Embryonic facial prominence (tissue), 1 donor: ENCODE measurements around the gene GALNT18.
A peak's percentile ranks its signal among the peaks of the same experiment; 100 is the strongest.
"Not testable (repeated sequence)": the region's sequence is repeated elsewhere in the genome, so short reads cannot be mapped to it uniquely, and the experiment has no call there.

Experiments used
- DNase-seq: peaks from one replicate; pipeline ENCODE4 v3.0.0-alpha.2; 2016; ENCODE audit errors: extremely low spot score

Gene GALNT18

DNA sequence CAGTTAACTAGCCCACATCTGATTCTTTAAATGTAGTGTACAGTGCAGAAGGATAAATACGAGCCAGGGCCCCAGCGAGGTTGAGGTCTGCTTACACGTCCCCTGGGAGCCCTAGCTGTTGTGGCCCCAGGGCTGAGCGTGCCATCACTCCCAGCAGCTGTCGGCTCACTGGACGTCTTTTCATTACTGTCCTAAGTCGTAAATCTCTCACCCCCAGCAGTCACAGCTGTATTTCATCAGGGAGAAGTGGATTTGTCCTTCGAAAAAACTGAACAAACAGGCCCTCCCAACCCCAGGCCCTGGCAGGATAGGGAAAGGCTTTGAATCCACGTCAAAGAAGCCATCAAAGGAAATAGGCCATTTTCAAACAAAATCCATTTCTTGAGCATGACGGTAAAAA lies 158.4 kb downstream of the GALNT18 start:
- no peak for DNase-seq

DNA sequence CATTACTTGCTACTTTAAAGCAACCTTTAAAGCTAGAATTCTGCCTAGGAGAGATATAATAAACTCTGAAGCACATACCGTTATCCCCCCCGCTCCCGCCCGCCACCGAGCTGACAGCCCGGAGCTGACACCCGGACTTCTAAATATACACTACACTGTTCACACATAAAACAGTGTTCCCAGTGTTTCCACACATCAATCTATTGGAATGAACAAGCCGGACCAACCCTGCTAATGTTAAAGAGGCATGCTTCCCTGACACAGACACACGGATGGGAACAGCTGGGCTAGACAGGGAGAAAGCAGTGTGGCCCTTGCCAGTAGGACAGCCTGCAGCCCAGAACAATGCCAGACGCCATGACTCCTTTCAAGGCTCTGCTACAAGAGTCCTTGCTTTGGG lies 160.3 kb downstream of the GALNT18 start:
- DNase-seq, result no peak

DNA sequence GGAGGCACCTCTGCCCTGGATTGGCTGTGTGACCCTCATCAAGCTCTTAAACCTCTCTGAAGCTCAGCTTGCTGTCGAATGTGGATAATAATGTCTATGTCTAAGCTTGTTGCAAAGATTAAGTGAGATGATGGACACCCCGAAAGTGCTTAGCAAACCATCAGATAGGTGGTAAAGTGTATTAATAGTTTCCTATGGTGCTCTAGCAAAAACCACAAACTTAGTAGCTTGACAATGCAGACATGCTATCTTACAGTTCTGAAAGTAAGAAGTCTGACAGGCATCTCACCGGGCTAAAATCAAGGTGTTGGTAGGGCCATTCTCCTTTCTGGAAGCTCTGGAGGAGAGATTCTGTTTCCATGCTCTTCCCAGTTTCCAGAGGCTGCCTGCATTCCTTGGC lies 162.2 kb downstream of the GALNT18 start:
- DNase-seq, result no peak

DNA sequence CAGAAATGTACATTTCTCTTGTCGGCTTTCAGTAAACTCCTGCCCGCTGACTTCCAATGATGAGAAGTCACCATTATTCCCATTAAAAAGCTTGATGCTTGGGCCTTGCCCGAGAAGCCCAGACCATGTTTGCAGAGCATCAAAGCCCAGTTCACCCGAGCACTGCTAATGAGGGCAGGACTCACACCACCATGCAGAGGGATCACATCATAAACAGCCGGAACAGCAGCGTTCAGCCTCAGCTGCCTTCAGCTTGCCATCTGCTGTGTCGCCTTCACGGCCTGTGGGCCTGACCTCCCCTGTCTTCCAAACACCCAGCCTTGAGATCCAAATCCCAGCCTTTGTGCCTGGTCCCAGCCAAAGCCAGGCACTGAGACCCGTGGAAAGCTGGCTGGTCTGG lies 163.3 kb downstream of the GALNT18 start:
- DNase-seq, result no peak

DNA sequence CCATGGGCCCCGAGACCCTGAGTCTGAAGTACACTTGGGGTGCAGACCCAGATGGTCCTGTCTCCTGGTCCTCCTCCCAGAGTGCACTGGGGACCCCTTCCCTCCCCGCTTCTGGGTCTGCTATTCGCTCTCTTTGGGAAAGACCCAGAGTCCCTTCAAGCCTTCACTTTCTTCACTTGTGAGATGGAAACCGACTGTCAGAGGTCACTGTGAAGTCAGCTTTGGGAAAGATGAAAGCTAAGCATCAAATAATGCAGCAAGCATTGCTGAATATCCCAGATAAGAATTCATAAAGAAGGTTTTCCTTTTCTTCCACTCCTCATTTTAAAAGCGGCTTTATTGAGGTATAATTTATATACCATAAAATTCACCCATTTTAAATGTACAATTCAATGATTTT lies 163.8 kb downstream of the GALNT18 start:
- DNase-seq, result no peak

DNA sequence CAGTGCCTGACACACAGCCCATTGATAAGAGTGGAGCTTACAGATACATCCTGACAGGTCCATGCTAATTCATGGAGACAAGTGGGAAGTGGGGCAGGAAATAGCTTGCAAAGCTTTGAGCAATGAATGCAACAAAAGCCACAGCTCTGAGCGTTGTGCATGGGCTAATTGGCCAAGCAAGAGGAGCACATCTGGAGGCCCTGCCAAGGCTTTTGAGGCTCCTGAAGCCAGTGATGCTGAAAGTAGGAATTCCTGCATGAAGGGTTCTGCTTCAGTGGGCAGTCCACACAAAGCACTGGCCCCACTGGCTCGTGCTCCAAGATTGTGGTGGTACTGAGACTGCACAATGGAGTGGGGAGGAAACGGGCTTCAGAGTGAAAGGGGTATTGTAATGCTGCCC lies 164.9 kb downstream of the GALNT18 start:
- DNase-seq, result no peak

DNA sequence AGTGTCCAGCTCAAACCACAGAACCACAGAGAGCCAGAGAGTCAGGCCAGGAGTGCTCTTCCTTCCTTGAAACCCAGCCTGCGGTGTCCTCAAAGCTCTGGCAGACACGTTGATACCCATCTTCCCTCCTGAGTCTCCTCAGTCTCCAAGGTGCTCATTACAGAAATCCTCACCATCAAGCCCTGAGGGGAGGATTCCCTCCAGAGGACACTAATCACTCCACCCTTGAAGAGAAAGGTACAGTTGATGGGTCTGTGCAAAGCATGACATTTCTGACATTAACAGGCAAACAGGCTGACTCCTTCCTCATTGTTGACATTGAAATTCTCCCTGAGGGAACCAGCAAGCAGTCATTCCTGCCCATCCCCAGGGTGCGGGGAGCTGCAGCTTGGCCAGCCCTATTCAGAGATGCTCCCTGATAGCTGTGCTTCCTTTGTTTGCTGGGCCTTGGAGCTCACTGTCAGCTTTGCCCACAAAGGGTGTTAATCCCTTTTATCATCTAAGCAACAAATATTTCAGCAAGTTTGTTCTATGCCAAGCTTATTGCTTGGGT lies 167.1 kb downstream of the GALNT18 start:
- DNase-seq, result no peak

DNA sequence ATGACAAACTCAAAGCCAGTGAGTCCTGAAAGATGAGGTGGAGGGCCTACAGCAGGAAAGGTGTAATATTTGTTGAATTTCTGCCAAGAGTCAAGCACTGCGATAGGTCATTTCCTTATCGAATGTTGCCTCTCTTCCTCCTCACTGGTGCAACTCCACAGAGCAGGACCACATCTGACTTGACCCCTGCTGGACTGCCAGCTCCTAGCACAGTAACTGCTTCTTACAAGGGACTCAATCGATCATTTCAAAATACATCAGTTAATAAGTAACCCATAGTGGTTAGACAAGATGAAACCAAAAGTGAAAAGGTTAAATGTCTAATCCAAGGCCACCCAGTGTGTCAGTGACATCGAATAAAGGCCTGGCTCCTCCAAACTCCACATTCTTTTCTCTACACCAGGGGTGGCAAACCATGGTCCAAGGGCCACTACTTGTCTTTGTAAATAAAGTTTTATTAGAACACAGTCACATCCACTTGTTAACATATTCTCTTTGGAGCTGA lies 170.3 kb downstream of the GALNT18 start:
- DNase-seq, result no peak

DNA sequence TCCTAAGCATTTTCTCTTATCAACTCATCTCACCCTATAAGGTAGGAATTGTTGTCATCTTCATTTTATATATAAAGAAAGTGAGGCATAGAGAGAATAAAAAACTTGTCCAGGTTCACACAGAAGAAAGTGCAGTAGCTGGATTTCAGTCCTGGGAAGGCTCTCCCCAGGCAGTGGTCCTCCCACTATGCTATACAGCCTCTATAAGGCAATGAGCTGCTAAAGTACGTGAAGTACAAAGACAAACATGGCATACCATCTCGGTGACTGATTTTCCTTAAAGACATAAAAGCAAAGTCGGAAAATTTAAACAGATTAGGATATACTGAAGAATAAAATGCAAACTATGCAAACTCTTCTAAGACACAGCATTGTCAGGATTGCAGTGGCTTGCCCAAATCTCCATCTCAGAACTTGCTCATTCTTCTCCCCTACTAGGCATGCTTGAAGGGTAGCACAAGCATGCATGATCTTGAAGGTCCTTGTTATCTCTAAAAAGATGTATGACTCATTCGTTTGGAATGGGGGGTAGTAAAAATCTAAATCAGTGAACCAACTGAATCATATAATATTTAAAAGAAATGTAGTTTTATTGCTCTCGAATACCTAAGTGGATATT lies 171.0 kb downstream of the GALNT18 start:
- DNase-seq, result no peak

DNA sequence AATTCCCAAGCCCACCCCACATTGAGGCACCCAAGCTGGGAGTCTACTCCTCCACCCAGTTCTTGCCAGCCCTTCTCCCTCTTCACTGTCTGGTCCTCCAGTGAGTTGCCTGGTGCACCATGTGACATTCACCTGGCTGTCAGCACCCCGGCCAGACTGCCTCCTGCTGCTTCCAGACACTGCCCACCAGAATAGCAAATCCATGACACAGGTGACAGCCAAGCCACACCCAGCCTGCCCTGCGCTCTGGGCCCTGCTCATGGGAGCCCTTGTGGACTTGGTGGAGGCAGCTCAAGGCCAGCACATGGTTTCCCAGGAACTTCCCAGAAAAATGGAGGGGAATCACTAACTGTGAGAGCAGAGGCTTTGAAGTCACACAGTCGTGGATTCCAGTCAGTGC lies 172.5 kb downstream of the GALNT18 start:
- DNase-seq, result no peak

DNA sequence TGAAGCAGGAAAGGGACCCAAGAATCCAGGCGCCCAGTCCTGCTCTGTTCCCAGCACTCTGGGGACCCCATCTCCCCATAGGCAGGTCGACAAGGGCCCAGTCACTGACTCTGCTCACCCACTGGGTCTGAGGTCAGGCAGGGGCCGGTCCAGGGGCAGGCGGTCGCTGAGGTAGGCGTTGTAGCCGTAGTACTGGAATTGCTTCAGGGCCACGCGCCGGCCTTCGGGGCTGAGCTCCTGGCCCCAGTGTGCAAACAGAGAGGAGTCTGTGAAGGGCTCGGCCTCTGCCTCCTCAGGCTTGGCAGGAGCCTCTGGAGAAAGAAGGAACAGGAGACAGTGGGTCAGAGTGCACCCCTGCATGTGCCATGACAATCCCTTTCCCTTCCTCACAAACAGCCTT lies 173.2 kb downstream of the GALNT18 start:
- no peak for DNase-seq

DNA sequence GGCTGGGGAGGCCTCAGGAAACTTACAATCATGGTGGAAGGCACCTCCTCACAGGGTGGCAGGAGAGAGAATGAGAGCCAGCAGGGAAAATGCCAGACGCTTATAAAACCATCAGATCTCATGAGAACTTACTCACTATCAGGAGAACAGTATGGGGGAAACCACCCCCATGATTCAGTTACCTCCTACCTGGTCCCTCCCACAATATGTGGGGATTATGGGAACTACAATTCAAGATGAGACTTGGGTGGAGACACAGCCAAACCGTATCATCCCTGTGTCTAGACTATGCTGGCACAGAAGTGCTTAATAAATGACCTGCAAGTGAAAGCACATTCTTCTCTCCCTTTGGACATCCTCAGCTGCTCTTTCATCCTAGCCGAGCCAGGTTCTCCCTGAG lies 174.2 kb downstream of the GALNT18 start:
- DNase-seq, result not testable (repeated sequence)

DNA sequence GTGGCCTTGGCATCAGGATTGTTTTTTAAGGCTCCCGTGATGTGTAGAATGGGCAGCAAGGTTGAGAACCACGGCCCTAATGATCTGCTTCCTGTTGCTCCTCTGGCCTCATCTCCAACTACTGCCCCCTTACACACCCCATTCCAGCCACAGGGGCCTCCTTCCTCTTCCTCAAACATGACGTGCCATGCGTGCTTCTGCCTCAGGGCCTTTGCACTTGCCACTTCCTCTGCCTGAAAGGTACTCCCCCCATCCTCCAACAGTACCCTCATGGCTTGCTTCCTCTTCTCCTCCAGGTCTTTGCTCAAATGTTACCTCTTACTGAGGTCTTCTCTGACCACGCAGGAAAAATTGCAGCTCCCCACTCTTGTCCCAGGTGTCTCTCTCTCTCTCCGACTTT lies 174.8 kb downstream of the GALNT18 start:
- no peak for DNase-seq

DNA sequence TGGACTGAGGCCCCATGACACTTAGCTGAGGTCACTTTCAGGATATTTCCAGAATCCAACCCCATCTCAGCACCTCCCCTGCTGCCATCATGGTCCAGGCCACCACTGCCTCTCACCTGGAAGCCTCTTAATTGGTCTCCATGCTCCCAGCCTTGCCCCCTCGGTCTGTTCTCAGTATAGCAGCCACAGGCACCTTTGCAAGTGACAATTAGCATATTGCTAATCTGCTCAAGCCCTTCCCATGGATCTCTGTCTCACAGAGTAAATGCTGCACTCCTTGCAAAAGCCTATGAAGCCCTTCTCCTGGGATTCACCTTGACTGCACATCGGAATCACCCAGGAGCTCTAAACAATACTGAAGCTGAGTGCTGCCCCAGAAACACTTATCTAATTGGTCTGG lies 175.2 kb downstream of the GALNT18 start:
- no peak for DNase-seq

DNA sequence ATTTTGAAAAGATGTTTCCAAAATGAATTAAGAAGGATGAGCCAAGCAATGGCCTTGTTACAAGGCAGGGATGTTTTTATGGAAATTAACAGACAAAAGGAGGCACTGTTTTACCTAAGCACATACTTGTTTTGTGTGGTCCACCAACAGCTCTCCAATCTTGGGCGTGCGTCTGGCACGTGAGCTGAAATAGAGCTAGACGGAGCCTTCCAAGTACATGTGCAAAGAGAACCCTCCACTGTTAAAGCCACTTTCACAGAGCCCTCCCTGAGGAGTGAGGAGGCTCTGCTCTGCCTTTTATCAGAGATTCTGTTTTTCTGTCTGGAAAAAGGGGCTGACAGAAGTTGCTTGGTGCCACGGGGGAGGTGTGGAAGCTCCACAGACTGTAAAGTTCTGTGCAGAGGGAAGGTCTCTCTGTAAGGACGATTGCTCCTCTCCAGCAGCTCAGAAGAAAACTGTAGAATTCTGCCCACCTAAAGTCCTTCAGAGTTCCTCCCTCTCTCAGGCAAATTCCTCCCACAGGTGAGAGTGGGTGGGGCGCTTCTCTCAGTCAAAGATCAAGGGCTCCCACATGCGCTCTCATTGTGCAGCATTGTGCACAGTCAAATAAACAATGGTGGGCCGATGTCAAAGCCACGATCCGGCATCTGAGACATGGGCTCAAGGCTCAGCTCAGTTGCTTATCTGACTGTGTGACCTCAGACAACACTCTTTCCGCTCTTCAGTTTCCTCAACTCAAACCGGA lies 176.2 kb downstream of the GALNT18 start:
- DNase-seq, result no peak

DNA sequence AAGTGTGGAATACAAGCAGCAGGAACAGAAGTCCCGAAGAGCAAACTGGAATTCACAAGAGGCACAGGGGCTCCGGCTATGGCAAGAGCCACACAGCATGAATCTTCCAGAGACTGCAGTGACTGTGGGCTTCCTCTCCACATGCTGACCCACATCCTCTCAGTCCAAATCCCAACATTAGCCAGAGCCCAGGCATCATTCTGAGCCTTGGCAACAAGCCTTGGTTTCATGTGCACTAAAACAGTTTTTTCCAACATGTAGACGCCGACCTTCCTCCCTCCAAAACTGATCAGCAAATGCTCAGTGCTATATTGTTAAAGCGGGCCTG lies 177.0 kb downstream of the GALNT18 start:
- DNase-seq, result no peak

DNA sequence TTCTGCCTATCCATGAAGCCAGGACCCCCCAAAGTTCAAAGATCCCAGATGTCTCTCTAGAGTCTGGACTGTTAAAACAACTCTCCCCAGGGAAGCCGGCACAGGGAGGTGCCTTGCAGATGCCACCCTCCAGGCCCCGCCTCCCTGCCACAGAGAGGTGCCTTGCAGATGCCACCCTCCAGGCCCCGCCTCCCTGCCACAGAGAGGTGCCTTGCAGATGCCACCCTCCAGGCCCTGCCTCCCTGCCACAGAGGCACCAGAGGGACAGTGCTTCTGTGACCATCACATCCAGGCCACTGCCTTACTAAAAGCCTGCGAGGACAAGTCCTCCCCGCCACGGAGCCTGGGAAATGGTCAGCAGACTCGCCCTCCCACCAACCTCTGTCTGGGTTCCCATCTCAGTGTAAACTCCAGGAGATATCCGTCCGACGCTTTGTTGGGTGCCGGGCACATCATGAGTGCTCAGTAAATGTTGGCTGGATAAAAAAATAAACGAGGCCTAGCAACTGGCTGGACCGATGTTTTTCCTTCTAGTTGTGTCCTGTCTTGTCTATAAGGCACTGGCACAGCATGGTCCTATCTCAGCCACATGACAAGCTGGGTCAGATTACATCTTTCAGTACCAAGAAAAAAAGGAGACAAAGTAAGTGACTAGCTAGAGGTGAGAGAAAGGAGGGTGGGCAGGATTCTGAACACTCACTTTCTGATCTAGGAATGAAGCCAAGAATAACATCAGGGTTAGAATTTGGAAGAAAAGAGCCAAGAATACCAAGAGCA lies 177.6 kb downstream of the GALNT18 start:
- peak; percentile 12 for DNase-seq

DNA sequence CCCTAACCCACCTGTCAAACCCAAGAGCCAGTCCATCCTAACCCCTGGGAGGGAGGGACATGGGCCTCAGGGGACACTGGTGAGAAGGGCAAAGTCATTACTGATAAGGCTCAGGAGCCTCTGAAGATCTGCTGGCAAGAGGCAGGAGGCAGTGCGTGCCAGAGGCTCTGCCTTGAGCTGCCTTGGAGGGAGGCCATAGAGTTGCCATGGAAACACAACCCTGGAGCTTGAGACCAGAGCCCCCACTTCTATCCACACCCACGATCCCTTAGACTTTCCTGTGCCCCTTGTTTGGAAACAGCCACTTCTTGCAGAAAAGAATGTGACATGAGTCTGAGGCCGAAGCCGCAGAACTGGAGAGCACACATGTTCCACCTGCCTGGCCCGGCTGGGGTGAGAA lies 179.0 kb downstream of the GALNT18 start:
- DNase-seq, result no peak

DNA sequence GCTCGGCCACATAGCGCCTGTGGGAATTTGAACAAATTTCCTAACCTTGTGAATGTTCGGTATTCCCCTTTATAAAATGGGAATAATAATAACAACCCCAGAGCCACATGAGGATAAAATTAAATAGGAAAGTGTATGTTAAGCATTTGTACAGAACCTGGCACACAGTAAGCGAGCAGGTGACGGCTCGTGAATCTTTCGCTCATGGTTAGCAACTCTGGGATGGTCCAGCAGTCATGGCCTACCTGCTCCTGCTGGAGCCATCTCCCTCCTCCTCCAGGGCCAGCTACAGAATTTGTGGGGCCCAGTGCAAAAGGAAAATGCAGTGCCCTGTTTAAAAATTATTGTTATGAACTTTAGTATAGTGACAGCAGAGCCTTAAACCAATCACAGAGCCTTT lies 180.3 kb downstream of the GALNT18 start:
- DNase-seq, result no peak

DNA sequence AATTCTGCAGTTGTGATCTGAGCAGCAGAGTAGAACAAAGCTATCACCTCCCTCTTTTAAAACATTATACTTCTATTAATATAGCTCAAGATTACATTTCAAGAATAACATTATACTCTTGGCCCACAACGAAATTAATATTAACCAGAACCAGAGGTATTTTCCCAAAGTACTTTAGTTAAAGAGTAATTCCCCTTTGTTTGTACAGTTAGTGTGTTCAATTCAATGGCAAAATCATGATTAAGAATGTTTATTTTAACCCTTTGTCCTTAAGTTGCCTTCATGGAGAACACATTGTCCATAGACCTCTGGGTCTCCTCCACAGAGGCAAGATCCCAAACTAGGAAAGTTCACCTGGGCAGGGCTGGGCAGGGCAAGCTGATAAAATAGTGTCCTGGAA lies 180.7 kb downstream of the GALNT18 start:
- no peak for DNase-seq

DNA sequence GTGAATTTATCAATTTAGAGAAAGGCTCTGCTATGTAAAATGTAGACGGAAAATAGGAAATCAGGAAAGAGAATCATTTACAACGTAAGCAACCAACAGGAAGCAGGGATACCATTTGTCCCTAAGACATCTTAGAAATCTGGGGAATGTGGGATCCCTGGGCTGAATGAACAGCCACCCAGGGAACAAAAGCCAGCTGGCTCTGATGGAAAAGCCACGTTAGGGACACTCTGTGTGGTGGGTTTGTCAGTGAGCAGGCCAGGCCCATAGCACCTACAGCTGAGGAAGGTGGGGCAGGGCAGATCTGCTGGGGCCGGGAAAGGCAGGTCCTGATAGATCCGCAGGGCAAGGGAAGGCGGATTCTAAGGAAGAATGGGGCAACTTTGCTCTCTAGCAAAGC lies 181.7 kb downstream of the GALNT18 start:
- DNase-seq, result no peak

DNA sequence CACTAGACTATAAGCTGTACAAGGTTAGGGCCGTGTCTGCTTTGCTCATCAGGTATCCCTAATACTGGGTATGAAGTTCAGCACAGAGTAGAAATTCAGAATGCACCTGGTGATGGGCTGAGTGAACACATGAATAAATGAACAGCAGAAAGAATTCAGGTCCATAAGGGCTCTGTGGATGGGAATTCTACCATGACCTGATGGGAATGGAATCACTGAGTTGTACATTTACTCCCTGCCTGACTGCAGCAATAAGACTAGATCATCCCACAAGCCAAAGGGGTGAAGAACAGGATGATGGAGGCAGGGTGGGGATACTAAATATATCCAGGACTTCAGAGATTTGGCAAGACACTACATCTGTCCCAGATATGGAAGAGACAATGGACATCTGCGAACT lies 182.2 kb downstream of the GALNT18 start:
- DNase-seq, result no peak
